ENCODE data around the gene EREG.

EREG gene

DNA sequence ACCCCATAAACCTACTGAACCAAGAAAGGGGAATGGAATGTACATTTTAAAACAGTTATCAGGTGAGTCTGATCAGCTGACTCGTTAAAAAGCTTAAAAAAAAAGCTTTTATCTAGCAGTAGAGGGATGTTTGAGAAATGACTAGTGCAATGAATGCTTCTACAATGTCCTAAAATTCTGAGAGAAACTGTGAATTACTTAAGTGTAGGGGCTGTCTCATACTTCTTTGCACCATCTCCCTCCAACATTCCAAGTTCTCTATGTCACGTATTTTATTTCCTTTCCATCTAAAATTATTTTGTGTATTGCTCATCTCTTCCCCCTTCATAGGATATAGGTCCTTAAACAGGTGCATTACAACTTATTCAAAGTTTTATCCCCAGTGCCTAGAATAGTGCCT lies 68.1 kb downstream of the EREG start:
- no peak for DNase-seq

- no peak for DNase-seq
Observed at GRCh38 chr4:74433541-74434172, 68.7 kb downstream of the EREG start.

- no peak for DNase-seq
Observed at GRCh38 chr4:74435296-74435695, 70.4 kb downstream of the EREG start.

DNA sequence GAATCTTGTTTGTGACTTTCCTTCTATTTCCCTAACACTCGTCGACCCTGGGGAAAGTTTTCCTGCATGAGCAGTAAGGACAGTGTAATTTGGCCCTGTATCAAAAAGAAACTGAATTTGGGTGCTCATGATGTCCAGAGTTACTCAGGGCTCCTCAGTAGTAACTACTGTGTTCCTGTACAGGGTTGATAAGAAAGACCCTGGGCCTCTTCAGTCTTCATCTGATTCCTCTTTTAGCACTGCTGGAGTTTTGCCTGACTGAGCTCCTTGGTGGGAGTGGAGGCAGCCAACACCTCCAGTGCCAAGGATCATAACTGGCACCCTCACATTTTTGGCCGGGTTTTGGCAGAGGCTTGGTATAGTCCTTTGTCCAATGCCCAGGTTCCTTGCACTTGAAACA lies 72.9 kb downstream of the EREG start:
- no peak for DNase-seq
